ENCODE measurements around the gene XRRA1.

GRCh38 chr11:74871037-74871436 lies 77.9 kb downstream of the XRRA1 start:
- TF ChIP-seq CTCF (IDR thresholded peaks at IDR 0.05; ENCODE audit: low read depth, low read length): no peak
- no peak for TF ChIP-seq POLR2A (IDR thresholded peaks at IDR 0.05; ENCODE audit: extremely low read depth, insufficient read length)
